ENCODE results near the gene ANKIB1. TPM values are rescaled to one million over a fixed set of nuclear protein-coding genes. Genes with fewer than 3 reads are reported as not detected.
"Not testable (repeated sequence)": the region's sequence is repeated elsewhere in the genome, so short reads cannot be mapped to it uniquely, and the experiment has no call there.

The ANKIB1 gene
- total RNA-seq, 1 donor from 2014 or later = 31.3 TPM

GRCh38 chr7:92433019-92433418, 187.2 kb downstream of the ANKIB1 start:
- Histone ChIP-seq H3K27me3 (ENCODE audit: control insufficient read depth in 3 of 3, insufficient read depth in 3 of 3, low read length in 3 of 3) (peaks cover 0 to 2% (median 0%) of the 10 kb centered on the region in 3 donors), H3K36me3 (ENCODE audit: control insufficient read depth in 3 of 3, insufficient read depth in 3 of 3, low read length in 3 of 3) (no peaks in the 10 kb centered on the region), H3K4me3 (ENCODE audit: low read length in 3 of 3) (no peak overlapping the region), H3K9ac (ENCODE audit: low read depth in 1 of 3, low read length in 3 of 3) (no peak overlapping the region), H3K9me3 (ENCODE audit: control insufficient read depth in 3 of 3, low read length in 3 of 3) (no peaks in the 10 kb centered on the region), H3K4me1 (ENCODE audit: control insufficient read depth in 3 of 3, insufficient read depth in 3 of 3, low read length in 3 of 3) (no peaks in the 10 kb centered on the region), H3K27ac (ENCODE audit: low read depth, low read length) (no peak overlapping the region)

GRCh38 chr7:92435542-92435941, 189.8 kb downstream of the ANKIB1 start:
- H3K9ac ChIP-seq (ENCODE audit: low read depth in 1 of 3, low read length in 3 of 3) = no peak overlapping the region
- H3K4me1 ChIP-seq (ENCODE audit: control insufficient read depth in 3 of 3, insufficient read depth in 3 of 3, low read length in 3 of 3) = no peaks in the 10 kb centered on the region
- H3K27ac ChIP-seq (ENCODE audit: low read depth, low read length) = no peak overlapping the region
- peaks cover 0 to 4% (median 0%) of the 10 kb centered on the region in 3 donors for H3K27me3 ChIP-seq (ENCODE audit: control insufficient read depth in 3 of 3, insufficient read depth in 3 of 3, low read length in 3 of 3)
- no peaks in the 10 kb centered on the region for H3K36me3 ChIP-seq (ENCODE audit: control insufficient read depth in 3 of 3, insufficient read depth in 3 of 3, low read length in 3 of 3)
- H3K9me3 ChIP-seq (ENCODE audit: control insufficient read depth in 3 of 3, low read length in 3 of 3) = no peaks in the 10 kb centered on the region
- H3K4me3 ChIP-seq (ENCODE audit: low read length in 3 of 3) = no peak overlapping the region

GRCh38 chr7:92436612-92437445, 191.1 kb downstream of the ANKIB1 start:
- H3K9me3 ChIP-seq (ENCODE audit: control insufficient read depth in 3 of 3, low read length in 3 of 3) = no peaks in the 10 kb centered on the region
- H3K4me3 ChIP-seq (ENCODE audit: low read length in 3 of 3) = no peak overlapping the region
- H3K9ac ChIP-seq (ENCODE audit: low read depth in 1 of 3, low read length in 3 of 3) = no peak overlapping the region
- H3K4me1 ChIP-seq (ENCODE audit: control insufficient read depth in 3 of 3, insufficient read depth in 3 of 3, low read length in 3 of 3) = no peaks in the 10 kb centered on the region
- H3K27ac ChIP-seq (ENCODE audit: low read depth, low read length) = no peak overlapping the region
- peaks cover 0 to 4% (median 0%) of the 10 kb centered on the region in 3 donors for H3K27me3 ChIP-seq (ENCODE audit: control insufficient read depth in 3 of 3, insufficient read depth in 3 of 3, low read length in 3 of 3)
- H3K36me3 ChIP-seq (ENCODE audit: control insufficient read depth in 3 of 3, insufficient read depth in 3 of 3, low read length in 3 of 3) = no peaks in the 10 kb centered on the region

GRCh38 chr7:92437956-92438491, 192.2 kb downstream of the ANKIB1 start:
- H3K9ac ChIP-seq (ENCODE audit: low read depth in 1 of 3, low read length in 3 of 3) = no peak overlapping the region
- H3K4me3 ChIP-seq (ENCODE audit: low read length in 3 of 3) = no peak overlapping the region
- H3K27ac ChIP-seq (ENCODE audit: low read depth, low read length) = no peak overlapping the region
- H3K9me3 ChIP-seq (ENCODE audit: control insufficient read depth in 3 of 3, low read length in 3 of 3) = no peaks in the 10 kb centered on the region
- no peaks in the 10 kb centered on the region for H3K4me1 ChIP-seq (ENCODE audit: control insufficient read depth in 3 of 3, insufficient read depth in 3 of 3, low read length in 3 of 3)
- H3K36me3 ChIP-seq (ENCODE audit: control insufficient read depth in 3 of 3, insufficient read depth in 3 of 3, low read length in 3 of 3) = no peaks in the 10 kb centered on the region
- H3K27me3 ChIP-seq (ENCODE audit: control insufficient read depth in 3 of 3, insufficient read depth in 3 of 3, low read length in 3 of 3) = peaks cover 0 to 4% (median 0%) of the 10 kb centered on the region in 3 donors

- not testable (repeated sequence) for H3K9me3 ChIP-seq (ENCODE audit: control insufficient read depth in 3 of 3, low read length in 3 of 3); H3K27ac ChIP-seq (ENCODE audit: low read depth, low read length); H3K27me3 ChIP-seq (ENCODE audit: control insufficient read depth in 3 of 3, insufficient read depth in 3 of 3, low read length in 3 of 3); H3K9ac ChIP-seq (ENCODE audit: low read depth in 1 of 3, low read length in 3 of 3); H3K4me1 ChIP-seq (ENCODE audit: control insufficient read depth in 3 of 3, insufficient read depth in 3 of 3, low read length in 3 of 3); H3K4me3 ChIP-seq (ENCODE audit: low read length in 3 of 3); H3K36me3 ChIP-seq (ENCODE audit: control insufficient read depth in 3 of 3, insufficient read depth in 3 of 3, low read length in 3 of 3)
Measured at GRCh38 chr7:92442720-92443119, 196.9 kb downstream of the ANKIB1 start.

GRCh38 chr7:92446869-92447344, 201.1 kb downstream of the ANKIB1 start:
- H3K27ac ChIP-seq (ENCODE audit: low read depth, low read length) = peak overlapping the region; percentile 87
- no peaks in the 10 kb centered on the region for H3K27me3 ChIP-seq (ENCODE audit: control insufficient read depth in 3 of 3, insufficient read depth in 3 of 3, low read length in 3 of 3)
- peak overlapping the region; percentile 14 to 89 (median 84) for H3K4me3 ChIP-seq (ENCODE audit: low read length in 3 of 3)
- H3K4me1 ChIP-seq (ENCODE audit: control insufficient read depth in 3 of 3, insufficient read depth in 3 of 3, low read length in 3 of 3) = peaks cover 3 to 6% (median 6%) of the 10 kb centered on the region in 3 donors
- peak overlapping the region; percentile 66 to 95 (median 89) for H3K9ac ChIP-seq (ENCODE audit: low read depth in 1 of 3, low read length in 3 of 3)
- peaks cover 6 to 22% (median 20%) of the 10 kb centered on the region in 3 donors for H3K36me3 ChIP-seq (ENCODE audit: control insufficient read depth in 3 of 3, insufficient read depth in 3 of 3, low read length in 3 of 3)
- H3K9me3 ChIP-seq (ENCODE audit: control insufficient read depth in 3 of 3, low read length in 3 of 3) = no peaks in the 10 kb centered on the region

GRCh38 chr7:92447345-92448204, 201.8 kb downstream of the ANKIB1 start, which contains the start of gene GATAD1:
Gene GATAD1, plus strand, starts transcription at chr7:92447482. Its CDS starts 248 bp downstream, at chr7:92447730.
- H3K9me3 ChIP-seq (ENCODE audit: control insufficient read depth in 3 of 3, low read length in 3 of 3) = no peaks in the 10 kb centered on the region
- H3K27ac ChIP-seq (ENCODE audit: low read depth, low read length) = peak within 1 kb of the TSS; percentile 87

GRCh38 chr7:92448205-92448747, 202.5 kb downstream of the ANKIB1 start:
- Histone ChIP-seq H3K36me3 (ENCODE audit: control insufficient read depth in 3 of 3, insufficient read depth in 3 of 3, low read length in 3 of 3) (peaks cover 15 to 36% (median 34%) of the 10 kb centered on the region in 3 donors), H3K27me3 (ENCODE audit: control insufficient read depth in 3 of 3, insufficient read depth in 3 of 3, low read length in 3 of 3) (no peaks in the 10 kb centered on the region), H3K9me3 (ENCODE audit: control insufficient read depth in 3 of 3, low read length in 3 of 3) (no peaks in the 10 kb centered on the region), H3K27ac (ENCODE audit: low read depth, low read length) (peak overlapping the region; percentile 87), H3K9ac (ENCODE audit: low read depth in 1 of 3, low read length in 3 of 3) (peak overlapping the region; percentile 43 to 95 (median 80)), H3K4me1 (ENCODE audit: control insufficient read depth in 3 of 3, insufficient read depth in 3 of 3, low read length in 3 of 3) (peaks cover 3 to 6% (median 6%) of the 10 kb centered on the region in 3 donors), H3K4me3 (ENCODE audit: low read length in 3 of 3) (peak overlapping the region; percentile 83 to 91 (median 89))

More at GRCh38 chr7:92447345-92448204, 201.8 kb downstream of the ANKIB1 start, which contains the start of gene GATAD1:
- peak within 1 kb of the TSS; percentile 83 to 91 (median 89) for H3K4me3 ChIP-seq (ENCODE audit: low read length in 3 of 3)
- H3K9ac ChIP-seq (ENCODE audit: low read depth in 1 of 3, low read length in 3 of 3) = peak within 1 kb of the TSS; percentile 89 to 95 (median 91)
- no peaks in the 10 kb centered on the region for H3K27me3 ChIP-seq (ENCODE audit: control insufficient read depth in 3 of 3, insufficient read depth in 3 of 3, low read length in 3 of 3)
- peaks cover 3 to 6% (median 6%) of the 10 kb centered on the region in 3 donors for H3K4me1 ChIP-seq (ENCODE audit: control insufficient read depth in 3 of 3, insufficient read depth in 3 of 3, low read length in 3 of 3)
- H3K36me3 ChIP-seq (ENCODE audit: control insufficient read depth in 3 of 3, insufficient read depth in 3 of 3, low read length in 3 of 3) = peaks cover 11 to 29% (median 27%) of the 10 kb centered on the region in 3 donors

Measured in skeletal muscle tissue (tissue), 4 donors.